K562 (cell line): Measurements from ENCODE around the gene GAMT. TPM values are rescaled to one million over a fixed set of nuclear protein-coding genes. Genes with fewer than 3 reads are reported as not detected.

Source experiments
- CXXC5 ChIP-seq: fragments of 250-450 bp; sonication (Bioruptor Pico); IDR thresholded peaks from 2 replicates; pipeline ENCODE4 v1.8.0; 2022; ENCODE audit warnings: inconsistent platforms, mild to moderate bottlenecking, moderate library complexity
- GABPB1 ChIP-seq: sonication (generic); formaldehyde crosslinking; IDR thresholded peaks from 2 replicates; pipeline ENCODE4 v1.8.0; 2022; ENCODE audit warnings: mild to moderate bottlenecking, missing genetic modification reagents
- HMGN3 ChIP-seq: IDR thresholded peaks from 2 replicates; pipeline ENCODE4 v1.6.1; 2011; ENCODE audit warnings: borderline replicate concordance, low read depth, mild to moderate bottlenecking, mixed read lengths, low read length; ENCODE audit not compliant: insufficient read length; ENCODE audit errors: extremely low read depth
- HNRNPH1 ChIP-seq: fragments of 200-400 bp; formaldehyde crosslinking; optimal IDR thresholded peaks from 2 replicates; pipeline ENCODE3; 2017; ENCODE audit warnings: low read depth, mild to moderate bottlenecking, low read length, moderate library complexity
- JUN ChIP-seq, 2 experiments: sonication (generic) in 1 of 2; formaldehyde crosslinking in 1 of 2; IDR thresholded peaks; 2 replicates each; pipeline versions ENCODE4 v1.6.1 to v1.8.0; 2012 to 2022; ENCODE audit warnings: borderline replicate concordance in 2 of 2, mild to moderate bottlenecking in 2 of 2, improper control_type of control experiment in 1 of 2, low read depth in 1 of 2, low read length in 1 of 2, missing genetic modification reagents in 1 of 2
- MGA ChIP-seq: fragments of 450-650 bp; IDR thresholded peaks from 2 replicates; pipeline ENCODE4 v1.6.1; 2016; ENCODE audit warnings: mild to moderate bottlenecking, moderate library complexity
- NKRF ChIP-seq: fragments of 450-650 bp; IDR thresholded peaks from 2 replicates; pipeline ENCODE4 v1.6.1; 2016; ENCODE audit warnings: borderline replicate concordance
- POLR2AphosphoS5 ChIP-seq: IDR thresholded peaks from 2 replicates; pipeline ENCODE4 v1.6.1; 2011; ENCODE audit warnings: mild to moderate bottlenecking, low read depth, low read length, moderate library complexity; ENCODE audit not compliant: control insufficient read depth, insufficient read depth
- SAP30 ChIP-seq: fragments of 200-600 bp; sonication (generic); IDR thresholded peaks from 2 replicates; pipeline ENCODE4 v1.6.1; 2012; ENCODE audit warnings: borderline replicate concordance, low read depth, mild to moderate bottlenecking, moderate library complexity, low read length, control low read depth, inconsistent platforms; ENCODE audit not compliant: insufficient read depth, poor library complexity, severe bottlenecking
- TBL1XR1 ChIP-seq, 2 experiments: IDR thresholded peaks; 2 replicates each; pipeline ENCODE4 v1.6.1; 2012; ENCODE audit warnings: improper control_type of control experiment in 2 of 2, low read length in 2 of 2, mild to moderate bottlenecking in 1 of 2
- ZBTB7A ChIP-seq: IDR thresholded peaks from 2 replicates; pipeline ENCODE4 v1.6.1; 2011; ENCODE audit warnings: low read depth, mild to moderate bottlenecking, low read length, moderate library complexity, borderline replicate concordance; ENCODE audit not compliant: control insufficient read depth
- polyA plus RNA-seq, 8 experiments: library from polyadenylated mRNA; depleted of rRNA in 4 of 8; stranded (reverse) in 5 of 8; unstranded in 3 of 8; fragments of >200 nt; fragmentation: Nextera tagmentation in 2 of 8; fragmentation: Illumina TruSeq in 1 of 8; extraction: Ambion mirVana in 2 of 8; extraction: Trizol in 1 of 8; gene quantifications; 2 replicates each; pipeline versions ENCODE4 v1.2.1 to v1.2.3, GENCODE V29; 2011 to 2014; ENCODE audit warnings: inconsistent platforms in 1 of 8, missing spikeins in 1 of 8
- total RNA-seq, 7 experiments: library from RNA; depleted of rRNA in 6 of 7; stranded (reverse); fragments of >200 nt in 6 of 7; fragmentation: Illumina TruSeq in 2 of 7; extraction: Trizol in 2 of 7; gene quantifications; 2 replicates each; pipeline versions ENCODE4 v1.2.1 to v1.2.3, GENCODE V29; 2011 to 2021; ENCODE audit warnings: low replicate concordance in 1 of 7

Gene GAMT
- total and polyA plus RNA-seq, 9 of the 15 experiments (the other 6 are each of a cell fraction or from before 2014, with no cell fraction given), result 1.3 to 35.3 (median 27.2) TPM

- TF ChIP-seq MGA (peak; percentile 69), POLR2AphosphoS5 (no peak), HMGN3 (peak; percentile 4), HNRNPH1 (no peak), JUN (IDR thresholded peaks at IDR 0.05; ENCODE audit: borderline replicate concordance, low read depth, low read length) (no peak), JUN (CRISPR knock-in tag; IDR thresholded peaks at IDR 0.05; ENCODE audit: borderline replicate concordance) (no peak), SAP30 (peak; percentile 58), GABPB1 (peak; percentile 45; the same call in 1 of the 2 replicates), ZBTB7A (peak; percentile 85; the same call in 1 of the 2 replicates), NKRF (peak; percentile 44; the same call in 1 of the 2 replicates), CXXC5 (CRISPR knock-in tag) (peak; percentile 48), TBL1XR1 (IDR thresholded peaks at IDR 0.05; ENCODE audit: low read length in 2 of 2) (no peak)
Measured at GRCh38 chr19:1408300-1409203, 7.2 kb upstream of the GAMT start (continued).
